ENCODE measurements around the gene NFIA.

Gene NFIA

DNA sequence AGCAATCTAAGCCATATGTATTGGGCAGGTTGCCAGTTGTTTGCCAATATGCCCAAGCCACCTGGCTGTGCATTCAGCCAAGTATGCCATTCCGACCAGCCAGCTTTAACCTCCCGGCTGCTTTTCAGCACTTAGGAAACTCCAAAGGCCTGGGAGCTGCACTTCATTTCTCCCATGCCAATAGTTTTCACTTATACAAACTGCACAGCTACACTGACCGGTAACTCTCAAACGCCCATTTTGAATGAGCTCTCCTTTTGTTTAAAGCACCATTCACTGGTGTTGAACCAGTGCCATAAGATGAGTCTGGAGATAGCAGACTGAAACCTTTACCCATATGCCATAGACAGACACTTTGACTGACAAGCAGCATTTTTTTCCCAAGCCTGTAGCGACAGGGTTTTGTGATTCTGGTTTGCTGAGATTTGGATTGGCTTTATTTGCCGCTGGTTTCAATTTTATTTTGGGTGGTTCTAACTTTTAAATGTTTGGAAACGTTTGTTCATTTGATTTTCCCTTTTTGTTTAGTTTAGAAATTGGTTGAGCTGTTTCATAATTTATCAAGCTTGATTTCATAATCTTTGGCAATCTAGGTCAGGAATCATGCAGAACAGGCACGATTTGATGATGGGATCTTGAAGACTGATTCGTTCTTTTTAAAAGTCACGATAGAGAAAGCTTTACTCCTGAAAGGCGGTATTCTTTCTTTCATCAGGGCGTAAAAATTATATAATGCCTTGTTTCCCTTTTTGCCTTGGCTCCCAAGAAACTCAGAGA, 144.6 kb downstream of the NFIA start:
- no peak for DNase-seq

DNA sequence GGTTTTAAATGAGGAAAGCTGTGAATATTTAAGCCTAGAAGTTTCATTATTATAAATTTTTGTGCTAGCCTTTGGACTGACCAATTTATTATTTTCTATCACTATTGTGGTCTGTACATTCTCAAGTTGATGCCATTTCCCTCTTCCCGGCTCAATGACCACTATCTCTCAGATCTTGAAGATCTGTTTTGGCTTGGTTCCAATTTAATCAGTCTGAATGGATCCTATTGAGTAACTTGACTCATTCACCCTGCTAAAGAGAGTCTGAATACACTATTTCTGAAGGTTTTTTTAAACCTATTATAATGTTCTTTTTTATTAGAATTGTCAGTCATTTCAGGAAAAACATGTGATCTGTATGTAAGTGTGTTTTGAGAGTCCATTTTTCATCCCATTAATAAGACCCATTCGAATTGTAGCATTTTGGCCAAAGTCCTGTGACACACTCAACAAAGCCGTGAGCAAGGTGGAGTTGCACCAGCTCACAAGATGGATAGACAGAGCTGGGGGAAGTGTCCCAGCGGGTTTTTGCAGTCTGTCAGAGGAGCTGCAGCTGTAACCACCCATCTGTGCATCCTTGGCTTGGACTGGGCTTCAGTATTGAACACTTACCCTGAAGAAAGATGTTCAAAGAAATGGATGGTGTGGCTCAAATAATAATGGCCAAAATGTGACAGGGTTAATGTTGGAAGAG, 145.6 kb downstream of the NFIA start:
- DNase-seq = no peak

DNA sequence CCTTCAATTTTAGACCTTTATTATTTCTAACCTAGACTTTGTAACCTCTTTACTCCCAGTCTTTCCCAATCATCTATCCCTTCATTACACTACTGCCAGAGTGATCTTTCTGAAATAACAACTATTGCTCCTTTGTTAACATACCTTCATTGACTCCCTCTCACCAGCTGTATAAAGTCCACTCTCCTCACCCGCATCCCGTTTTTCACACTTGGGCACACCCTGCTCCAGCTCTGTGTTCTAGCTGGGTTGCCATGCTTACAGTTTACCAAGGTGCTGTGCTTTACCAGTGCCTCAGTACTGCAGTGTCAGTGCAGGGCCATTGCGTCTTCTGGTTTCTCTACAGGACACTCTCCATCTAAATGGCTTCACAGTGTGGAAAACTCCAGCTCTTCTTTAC, 148.2 kb downstream of the NFIA start:
- DNase-seq = no peak

DNA sequence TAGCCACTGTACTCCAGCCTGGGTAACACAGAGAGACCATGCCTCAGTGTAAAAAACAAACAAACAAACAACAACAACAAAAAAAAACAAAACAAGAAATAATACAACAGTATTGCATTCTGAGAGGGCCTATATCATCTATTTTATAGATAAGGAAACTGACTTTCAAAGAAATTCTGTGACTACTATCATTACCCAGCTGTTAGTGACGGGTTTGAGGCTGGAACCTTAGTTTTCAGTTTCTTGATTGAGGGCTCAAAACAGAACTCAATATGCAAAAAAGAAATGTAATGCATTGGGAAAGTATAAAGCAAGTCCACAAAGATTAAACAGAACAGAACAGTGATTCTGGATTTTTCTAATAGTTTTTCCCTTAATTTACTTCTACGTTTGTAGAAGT, 149.4 kb downstream of the NFIA start:
- no peak for DNase-seq

DNA sequence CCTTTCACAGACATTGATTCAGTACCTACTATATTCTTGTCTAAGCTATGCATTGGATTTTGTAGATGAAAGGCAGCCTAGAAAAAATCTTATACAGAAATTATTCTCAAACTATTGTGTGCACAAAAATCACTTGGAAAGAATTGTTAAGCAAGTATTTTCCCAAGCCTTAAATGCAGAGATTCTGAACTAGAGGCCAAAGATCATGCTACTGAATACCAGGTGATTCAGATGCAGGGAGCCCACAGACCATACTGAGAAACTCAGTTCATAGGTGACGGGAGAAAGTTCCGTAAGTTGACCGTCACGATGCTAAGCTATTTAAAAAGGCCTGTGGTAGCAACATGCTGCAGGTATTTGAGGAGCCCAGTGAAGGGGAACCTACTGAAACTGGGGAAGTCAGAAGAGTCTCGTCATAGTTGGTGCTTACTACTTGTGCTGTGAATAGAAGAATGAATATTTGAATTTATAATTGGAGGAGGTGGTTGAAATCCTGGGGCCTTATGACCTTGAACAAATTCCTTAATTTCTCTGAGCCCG, 150.8 kb downstream of the NFIA start:
- no peak for DNase-seq

DNA sequence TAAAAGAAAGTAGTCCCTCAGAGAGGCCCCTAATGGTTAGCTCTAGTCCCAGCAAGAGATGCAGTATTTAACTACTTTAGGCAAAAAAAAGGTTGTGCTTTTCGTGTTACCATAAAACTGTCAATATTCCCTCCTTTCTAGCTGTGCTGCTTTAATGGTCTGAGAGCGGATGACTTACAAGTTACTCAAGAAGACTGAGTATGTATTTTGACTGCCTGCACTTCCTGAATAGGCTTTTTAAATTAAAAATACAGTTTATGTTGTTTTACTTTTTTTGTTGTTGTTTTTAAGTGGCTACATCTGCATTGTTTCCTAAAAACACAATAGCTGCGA, 152.2 kb downstream of the NFIA start:
- no peak for DNase-seq

DNA sequence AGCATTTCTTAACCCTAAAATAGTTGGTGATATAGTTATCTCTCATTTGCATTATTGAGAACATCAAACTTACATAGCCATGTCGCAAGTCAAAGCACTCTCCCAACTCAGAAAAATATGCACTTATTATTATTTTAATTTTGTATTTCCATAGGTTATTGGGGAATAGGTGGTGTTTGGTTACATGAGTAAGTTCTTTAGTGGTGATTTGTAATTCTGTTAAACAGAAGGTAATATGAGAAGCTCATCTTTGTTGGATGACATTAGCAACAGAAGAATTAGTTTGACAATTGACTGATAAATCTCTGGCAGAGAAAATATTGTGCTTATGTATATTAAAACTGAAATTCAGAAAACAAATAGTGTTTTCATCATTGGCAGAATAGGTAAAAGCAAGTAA, 154.8 kb downstream of the NFIA start:
- no peak for DNase-seq

DNA sequence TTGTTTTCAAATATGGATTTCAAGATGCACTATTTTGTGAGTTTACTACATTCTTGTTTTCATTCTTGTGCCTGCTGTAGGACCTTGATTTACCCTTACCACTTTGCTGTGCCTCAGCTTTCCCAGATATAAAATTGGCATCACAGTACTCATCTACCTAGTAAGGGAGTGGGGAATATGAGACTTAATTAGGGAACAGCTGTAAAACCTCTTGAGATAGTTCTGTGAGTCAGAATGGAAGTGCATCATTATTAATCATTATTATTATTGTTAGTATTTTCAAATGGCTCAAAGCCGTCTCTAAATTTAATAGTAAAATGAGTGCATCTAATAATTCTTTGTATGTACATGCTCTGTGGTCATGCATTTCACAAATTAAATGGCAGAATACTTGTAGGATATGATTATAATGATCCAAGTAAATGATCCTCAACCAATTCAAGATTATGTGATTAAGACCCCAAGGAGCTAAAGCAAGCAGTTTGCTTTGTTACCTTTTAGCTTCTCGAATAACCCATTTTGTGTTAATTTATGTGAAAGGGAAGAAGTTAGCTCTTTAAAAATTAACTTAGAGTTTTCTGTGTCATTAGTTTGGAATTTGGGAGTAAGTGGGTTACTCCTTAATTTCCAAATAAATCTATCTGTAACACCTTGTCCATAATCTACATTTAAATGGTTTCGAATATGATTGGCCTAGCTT, 155.4 kb downstream of the NFIA start:
- no peak for DNase-seq

DNA sequence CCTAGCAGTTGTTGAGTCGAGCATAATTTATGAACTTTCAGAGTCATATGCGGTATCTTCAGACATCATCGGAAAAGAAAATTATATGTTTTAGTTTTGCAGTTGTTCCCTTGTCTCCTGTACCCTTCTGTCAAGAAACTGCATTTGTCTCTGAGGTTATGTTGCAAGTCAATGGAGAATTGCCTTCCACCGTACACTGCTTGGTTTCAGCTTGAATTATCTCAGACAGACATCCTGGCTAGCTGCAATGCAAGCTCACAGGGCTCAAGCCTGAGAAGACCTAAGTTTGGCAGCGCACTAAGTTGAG, 156.0 kb downstream of the NFIA start:
- no peak for DNase-seq

DNA sequence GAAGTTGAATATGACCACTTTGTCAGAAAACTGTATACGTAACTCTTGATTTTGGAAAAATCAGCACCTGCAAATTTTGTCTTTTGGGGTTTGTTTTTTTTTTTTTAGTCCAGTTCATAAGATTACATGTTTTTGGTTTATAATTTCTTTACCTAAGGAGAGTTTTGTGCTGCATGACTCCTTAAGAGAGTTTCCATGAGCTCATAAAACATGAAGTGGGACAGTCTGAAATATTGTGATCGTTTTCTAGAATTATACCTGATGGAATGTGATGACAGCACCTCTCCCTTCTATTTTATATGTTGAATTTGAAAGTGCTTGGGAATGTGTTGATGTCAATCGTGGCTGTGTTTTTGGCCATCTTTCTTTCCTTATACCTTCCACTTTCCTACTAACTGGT, 158.5 kb downstream of the NFIA start:
- no peak for DNase-seq

DNA sequence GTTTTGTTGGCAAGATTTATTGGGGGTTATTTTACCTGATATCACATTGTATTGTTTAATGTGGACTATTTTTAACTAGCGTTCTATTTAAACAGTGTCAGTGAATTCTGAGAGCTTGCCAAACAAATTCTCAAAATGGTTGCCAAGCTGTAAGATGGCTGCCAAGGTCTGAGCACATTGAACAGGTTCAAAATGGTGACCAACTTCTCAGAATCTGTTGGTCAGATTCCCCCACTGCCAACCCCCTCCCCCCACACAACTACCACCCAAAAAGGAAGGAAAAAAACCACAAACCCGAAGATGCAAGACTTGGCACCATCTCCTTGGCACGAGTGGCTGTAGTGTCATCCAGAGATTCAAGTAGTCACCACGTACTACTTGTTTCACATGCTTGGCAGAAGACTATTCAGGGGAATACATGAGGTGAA, 159.1 kb downstream of the NFIA start:
- no peak for DNase-seq

DNA sequence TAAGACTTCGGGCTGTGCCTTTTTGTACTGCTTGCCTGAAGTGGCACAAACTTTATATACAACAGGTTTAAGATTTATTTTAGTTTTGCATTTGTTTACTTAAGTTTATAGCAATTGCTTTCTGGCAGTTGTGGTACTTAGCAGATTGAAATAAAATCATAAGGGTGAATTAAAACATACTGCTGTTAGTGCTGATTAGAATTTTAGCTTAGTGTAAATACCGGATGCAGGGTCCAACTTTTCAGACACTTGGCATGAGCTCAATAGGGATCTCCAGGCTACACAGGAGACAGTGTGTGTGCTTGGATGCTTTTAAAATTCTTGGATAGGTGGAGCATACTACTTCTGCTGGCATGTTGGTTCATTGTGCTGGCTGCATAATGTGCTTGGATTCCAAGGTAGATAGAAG, 159.6 kb downstream of the NFIA start:
- DNase-seq = no peak

DNA sequence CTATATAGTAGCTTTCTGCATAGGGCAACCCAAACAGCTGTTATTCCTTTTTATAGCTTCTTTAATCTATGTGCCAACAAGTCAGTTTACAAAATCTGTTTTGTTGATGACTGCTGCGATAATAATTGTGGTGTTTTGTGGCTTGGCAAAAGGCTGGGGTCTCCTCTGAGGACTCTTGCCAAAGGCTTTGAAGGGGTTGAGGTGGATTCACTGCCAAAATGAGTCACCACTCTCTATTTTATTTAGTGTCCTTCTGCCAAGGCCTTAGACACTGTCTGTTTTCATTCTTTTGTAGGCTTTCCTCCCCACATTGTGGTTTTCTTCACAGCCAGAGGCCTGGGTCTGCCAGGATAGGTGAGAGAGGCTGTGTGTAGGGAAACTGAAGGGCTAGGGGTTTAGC, 161.8 kb downstream of the NFIA start:
- no peak for DNase-seq

DNA sequence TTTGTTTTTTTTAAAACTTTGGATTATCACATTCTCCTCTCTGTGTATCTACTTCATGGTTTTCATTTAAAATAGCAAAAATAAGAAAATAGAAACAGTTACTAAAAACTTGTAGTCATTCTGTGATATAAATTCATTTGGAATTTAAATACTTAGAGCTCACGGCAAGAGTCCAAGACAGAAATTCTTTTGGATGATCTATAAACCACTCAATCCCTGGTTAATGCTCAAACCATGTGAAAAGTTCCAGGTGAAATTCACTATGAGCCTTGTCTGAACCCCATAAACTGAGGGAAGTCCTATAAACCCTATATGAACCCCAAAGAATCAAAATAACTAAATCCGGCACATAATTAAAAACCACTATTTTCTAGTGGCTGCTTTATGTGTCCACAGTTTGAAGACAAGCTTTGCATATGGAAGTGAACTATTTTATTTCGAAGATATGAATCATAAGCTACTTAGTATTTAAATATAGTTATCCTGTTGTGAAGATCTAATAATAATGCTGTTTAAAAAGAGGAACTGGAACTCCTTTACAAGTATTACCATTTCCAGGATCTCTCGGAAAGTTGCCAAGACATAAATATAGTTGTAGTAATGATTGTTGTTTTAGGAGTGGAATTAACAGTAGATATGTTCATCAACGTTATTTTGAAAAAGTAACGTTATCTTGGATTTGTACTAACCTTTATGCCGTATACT, 163.5 kb downstream of the NFIA start:
- DNase-seq = no peak

DNA sequence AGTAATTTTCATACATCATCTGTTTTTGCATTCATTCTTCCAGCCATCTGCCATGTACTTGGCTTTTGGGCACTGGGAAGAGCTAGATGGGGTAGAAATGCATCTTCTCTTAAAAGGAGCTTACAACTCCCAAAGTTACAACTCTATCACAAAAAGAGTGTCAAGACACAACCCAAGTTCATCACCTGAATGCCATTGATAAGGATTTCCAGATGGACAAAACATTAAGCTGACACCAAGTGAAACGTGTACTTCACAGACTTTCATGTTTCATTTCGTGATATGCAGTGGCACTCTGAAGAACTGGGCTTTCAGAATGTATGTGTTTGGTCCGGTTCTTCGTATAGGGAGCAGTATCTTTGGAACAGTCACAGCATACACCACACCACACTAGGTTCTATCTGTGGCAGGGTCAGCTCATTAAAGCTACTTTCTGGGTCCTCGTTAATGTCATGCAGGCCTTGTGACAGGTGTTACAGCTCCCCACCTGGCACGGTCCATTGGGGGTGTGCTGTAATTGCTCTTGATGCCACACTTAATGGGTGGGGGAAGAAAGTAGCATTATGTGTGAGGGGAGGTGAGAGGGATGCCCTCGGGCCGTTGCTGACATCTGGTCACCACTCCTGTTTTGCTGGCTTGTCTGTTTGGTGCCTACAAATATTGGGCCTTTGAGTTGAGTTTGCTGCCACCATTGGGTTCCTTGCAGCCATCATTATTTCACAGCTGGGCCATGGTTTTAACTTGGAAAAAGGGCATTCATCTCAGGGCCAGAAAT, 164.9 kb downstream of the NFIA start:
- DNase-seq = no peak

DNA sequence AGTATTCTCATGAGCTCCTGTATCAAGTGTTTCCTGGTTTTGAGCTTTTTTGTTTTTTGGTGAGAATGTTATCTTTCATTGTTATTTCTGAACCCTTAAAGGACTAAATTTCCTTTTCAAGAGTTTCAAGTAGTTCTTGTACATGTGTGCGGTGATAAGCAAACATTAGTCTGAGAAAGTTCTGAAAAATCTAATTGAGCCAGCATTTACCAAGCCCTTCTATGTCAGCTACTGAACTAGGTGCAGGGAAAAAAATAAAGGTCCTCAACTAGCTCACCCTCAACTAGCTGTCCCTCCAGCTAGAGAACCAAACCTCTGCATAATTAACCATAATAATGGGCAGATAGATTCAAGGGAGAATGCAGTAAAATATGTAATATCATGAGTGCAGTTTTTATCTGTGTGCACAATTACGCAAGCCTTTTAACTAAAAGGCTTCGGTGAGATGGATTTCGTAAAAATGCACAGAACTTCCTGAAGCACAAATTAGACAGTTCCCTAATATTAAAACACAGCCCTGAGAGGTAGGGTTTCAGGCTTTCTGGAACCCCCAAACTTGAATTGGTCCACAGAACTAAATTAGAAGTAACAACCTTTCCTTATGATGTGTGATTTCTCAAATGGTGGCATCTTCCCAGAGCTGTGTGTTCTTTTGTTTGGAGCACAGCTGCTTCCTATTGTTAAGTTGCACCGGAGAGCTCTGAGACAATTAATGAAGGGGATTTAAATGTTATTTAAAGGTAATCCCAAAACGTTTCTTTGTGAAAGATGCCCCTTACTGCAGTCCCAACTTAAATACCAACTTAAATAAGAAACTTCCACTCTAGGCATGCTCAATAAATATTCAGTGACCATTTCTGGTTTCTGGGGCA, 165.8 kb downstream of the NFIA start:
- DNase-seq = no peak

DNA sequence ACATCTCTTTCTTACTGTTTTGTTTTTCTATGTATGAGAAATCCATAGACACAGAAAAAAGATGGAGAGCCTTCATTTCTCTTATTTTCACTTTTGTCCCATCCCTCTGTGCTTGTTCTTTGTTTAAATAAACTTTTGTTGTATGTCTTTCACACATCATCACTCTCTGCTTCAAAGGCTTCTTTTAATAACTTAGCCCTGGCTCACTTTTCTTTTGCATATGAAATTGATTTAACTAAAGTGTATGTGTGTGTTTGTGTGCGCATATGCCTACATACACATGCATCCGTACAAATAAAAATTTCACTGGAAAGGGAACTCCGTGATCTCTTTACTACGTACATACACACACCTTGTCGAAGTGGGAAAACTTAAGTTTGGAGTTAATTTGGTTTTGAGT, 168.6 kb downstream of the NFIA start:
- DNase-seq = no peak

DNA sequence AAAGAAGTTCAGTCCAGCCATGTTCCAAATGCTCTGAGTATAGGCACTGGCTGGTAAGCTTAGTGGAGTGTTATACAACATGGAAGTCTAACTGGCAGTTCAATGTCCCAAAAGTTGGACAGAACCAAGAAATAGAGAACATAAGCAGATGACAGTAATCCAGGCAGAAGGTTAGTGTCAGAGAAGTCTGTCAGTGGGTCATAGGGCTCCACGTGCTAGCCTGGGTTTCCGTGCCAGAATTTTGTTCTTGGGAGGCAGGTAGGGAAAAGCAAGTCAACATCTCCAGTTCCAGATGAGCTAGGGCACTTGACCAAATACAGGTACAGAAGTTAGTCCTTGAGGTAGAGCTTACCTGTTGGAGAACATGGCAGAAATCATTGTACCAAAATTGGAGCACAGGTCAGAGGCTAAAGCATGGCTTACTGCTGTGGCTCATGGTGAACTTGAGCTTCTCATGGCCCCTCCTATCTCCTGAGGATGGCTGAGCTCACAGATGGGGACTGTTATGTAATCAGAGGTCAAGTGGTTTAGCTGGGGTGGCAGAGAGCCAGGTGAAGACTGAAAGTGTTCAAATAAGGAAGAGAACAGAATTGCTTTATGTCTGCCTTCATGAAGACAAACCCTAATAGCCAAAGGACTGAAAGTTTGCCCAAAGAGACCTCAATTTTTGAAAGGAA, 170.8 kb downstream of the NFIA start:
- DNase-seq = peak in 1 of 2 donors; percentile 27

DNA sequence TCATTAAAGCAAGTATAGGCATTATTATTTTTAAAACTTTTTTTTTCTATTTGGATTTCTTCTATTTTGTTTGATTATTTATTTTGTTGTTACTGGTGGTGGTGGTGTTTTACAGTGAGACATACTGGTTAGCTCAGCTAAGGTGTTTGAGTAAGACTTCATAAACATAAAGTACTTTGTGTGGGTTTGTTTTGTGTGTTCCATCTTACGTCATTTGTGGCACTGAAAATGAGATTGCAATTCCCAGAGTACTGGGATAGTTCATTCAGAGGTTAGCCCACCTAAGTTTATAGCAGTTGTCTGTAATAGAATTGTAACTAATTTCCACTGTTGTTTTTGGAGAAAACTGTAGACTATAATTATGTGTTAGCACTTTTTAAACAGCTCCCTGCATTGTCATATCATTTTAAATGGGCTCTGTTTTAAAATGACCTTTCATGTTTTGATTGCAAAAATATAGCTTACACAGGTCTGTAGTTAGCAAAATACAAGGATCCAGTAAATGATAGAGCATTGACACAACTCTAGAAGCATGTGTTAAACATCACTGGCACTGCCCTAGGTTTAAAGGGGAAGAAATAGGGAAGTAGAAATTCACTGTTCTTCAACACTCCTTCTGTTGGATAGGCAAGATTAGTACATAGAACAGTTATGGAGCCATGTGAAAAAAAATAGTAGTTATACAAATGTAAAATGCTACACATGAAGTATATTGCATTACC, 171.7 kb downstream of the NFIA start:
- no peak for DNase-seq

DNA sequence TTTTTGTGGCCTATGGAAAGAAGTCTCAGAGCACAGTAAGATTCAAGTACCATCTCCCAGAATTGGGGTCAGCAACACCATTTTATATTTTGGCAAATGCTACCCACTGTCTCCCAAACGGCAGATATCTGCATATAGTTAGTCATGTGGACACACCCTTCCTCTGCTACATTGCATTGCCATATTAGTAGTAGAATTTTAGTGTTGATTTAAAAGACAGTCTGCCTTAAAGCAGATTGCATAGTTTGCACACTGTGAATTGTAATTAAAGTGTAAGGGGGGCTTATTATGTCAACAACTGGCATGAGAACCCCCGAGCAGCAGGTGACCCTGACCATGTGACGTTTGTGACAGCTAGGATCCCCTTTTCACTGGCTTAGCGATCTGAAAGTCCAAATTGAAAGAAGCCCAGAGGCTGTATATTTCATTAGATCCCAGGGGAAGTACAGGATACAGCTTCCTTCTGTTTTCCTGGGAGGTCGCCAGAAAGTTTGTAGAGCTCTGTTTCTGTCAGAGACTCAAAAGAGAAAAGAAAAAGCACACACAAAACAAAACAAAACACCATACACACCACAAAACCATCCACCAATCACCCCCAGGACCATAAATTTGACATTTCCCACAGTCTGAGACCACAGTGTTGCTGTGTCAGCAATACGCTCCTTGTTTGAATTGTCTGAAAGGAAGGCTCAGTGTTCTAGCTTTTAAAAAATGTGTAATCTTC, 172.4 kb downstream of the NFIA start:
- DNase-seq = peak in 1 of 2 donors; percentile 2
